Endothelial cell (in vitro differentiated cells): ENCODE measurements around the gene ST6GAL1. TPM values are rescaled to one million over a fixed set of nuclear protein-coding genes. Genes with fewer than 3 reads are reported as not detected.

ENCODE experiments used
- DNase-seq: peaks from one replicate; pipeline ENCODE4 v3.0.0; 2021; ENCODE audit warnings: low spot score
- H3K27ac Mint-ChIP-seq: one replicate; pipeline ENCODE4 v1.8.0; 2021; ENCODE audit warnings: mixed read lengths, inconsistent platforms; ENCODE audit not compliant: unreplicated experiment
- H3K27me3 Mint-ChIP-seq: one replicate; pipeline ENCODE4 v1.8.0; 2021; ENCODE audit warnings: mild to moderate bottlenecking, moderate library complexity, mixed read lengths, inconsistent platforms; ENCODE audit not compliant: unreplicated experiment
- H3K36me3 Mint-ChIP-seq: one replicate; pipeline ENCODE4 v1.8.0; 2021; ENCODE audit warnings: mild to moderate bottlenecking, low read depth, mixed read lengths, inconsistent platforms; ENCODE audit not compliant: unreplicated experiment
- H3K4me1 Mint-ChIP-seq: one replicate; pipeline ENCODE4 v1.8.0; 2021; ENCODE audit warnings: mild to moderate bottlenecking, mixed read lengths, inconsistent platforms; ENCODE audit not compliant: unreplicated experiment
- H3K4me3 Mint-ChIP-seq: one replicate; pipeline ENCODE4 v1.8.0; 2021; ENCODE audit warnings: mild to moderate bottlenecking, mixed read lengths, inconsistent platforms; ENCODE audit not compliant: unreplicated experiment
- H3K9me3 Mint-ChIP-seq: one replicate; pipeline ENCODE4 v1.8.0; 2021; ENCODE audit warnings: mixed read lengths, inconsistent platforms; ENCODE audit not compliant: unreplicated experiment
- CTCF ChIP-seq: fragments of 200-600 bp; sonication (generic); IDR thresholded peaks from one replicate; pipeline ENCODE4 v1.5.0; 2021; ENCODE audit warnings: antibody characterized with exemption; ENCODE audit not compliant: unreplicated experiment
- total RNA-seq: library from RNA; stranded (reverse); fragmentation: NEBNext Ultra II Directional; extraction: Animal tissue kit (Norgen Biotek cat#: 25700); gene quantifications from one replicate; pipeline ENCODE4 v1.2.1, GENCODE V29; 2021; ENCODE audit not compliant: unreplicated experiment

Gene ST6GAL1
- total RNA-seq, 1 donor from 2014 or later, result 82.4 TPM

GRCh38 chr3:186917512-186918312 lies 12.6 kb upstream of the ST6GAL1 start:
- H3K27ac Mint-ChIP-seq, result no peak overlapping the region
- H3K27me3 Mint-ChIP-seq, result peaks cover 2% of the 10 kb centered on the region
- H3K4me1 Mint-ChIP-seq, result peaks cover 10% of the 10 kb centered on the region
- H3K36me3 Mint-ChIP-seq, result no peaks in the 10 kb centered on the region
- TF ChIP-seq CTCF, result no peak
- H3K4me3 Mint-ChIP-seq, result no peak overlapping the region
- no peaks in the 10 kb centered on the region for H3K9me3 Mint-ChIP-seq
- no peak for DNase-seq

- Mint-ChIP-seq H3K36me3 (no peaks in the 10 kb centered on the region), H3K9me3 (no peaks in the 10 kb centered on the region), H3K27me3 (peaks cover 2% of the 10 kb centered on the region), H3K27ac (no peak overlapping the region), H3K4me3 (no peak overlapping the region), H3K4me1 (peaks cover 10% of the 10 kb centered on the region)
- no peak for DNase-seq
- TF ChIP-seq CTCF, result no peak
Measured at GRCh38 chr3:186920301-186920700, 10.0 kb upstream of the ST6GAL1 start.

GRCh38 chr3:186920796-186921195 lies 9.5 kb upstream of the ST6GAL1 start:
- peaks cover 2% of the 10 kb centered on the region for H3K27me3 Mint-ChIP-seq
- TF ChIP-seq CTCF, result no peak
- DNase-seq, result no peak
- no peaks in the 10 kb centered on the region for H3K9me3 Mint-ChIP-seq
- no peak overlapping the region for H3K4me3 Mint-ChIP-seq
- no peaks in the 10 kb centered on the region for H3K36me3 Mint-ChIP-seq
- peaks cover 9% of the 10 kb centered on the region for H3K4me1 Mint-ChIP-seq
- H3K27ac Mint-ChIP-seq, result no peak overlapping the region

- Mint-ChIP-seq H3K4me3 (no peak overlapping the region), H3K27me3 (peaks cover 1% of the 10 kb centered on the region), H3K27ac (no peak overlapping the region), H3K9me3 (no peaks in the 10 kb centered on the region), H3K4me1 (peaks cover 4% of the 10 kb centered on the region), H3K36me3 (no peaks in the 10 kb centered on the region)
- no peak for DNase-seq
- TF ChIP-seq CTCF, result no peak
Measured at GRCh38 chr3:186921578-186921977, 8.7 kb upstream of the ST6GAL1 start.

GRCh38 chr3:186922224-186922623 lies 8.1 kb upstream of the ST6GAL1 start:
- Mint-ChIP-seq H3K4me3 (no peak overlapping the region), H3K4me1 (peaks cover 4% of the 10 kb centered on the region), H3K36me3 (no peaks in the 10 kb centered on the region), H3K9me3 (no peaks in the 10 kb centered on the region), H3K27ac (no peak overlapping the region), H3K27me3 (peaks cover 1% of the 10 kb centered on the region)
- no peak for DNase-seq
- no peak for TF ChIP-seq CTCF
